ENCODE results near the gene KRTAP22-2. TPM values are rescaled to one million over a fixed set of nuclear protein-coding genes. Genes with fewer than 3 reads are reported as not detected.

The KRTAP22-2 gene
- total RNA-seq, 2 experiments from 2014 or later, result not detected

DNA sequence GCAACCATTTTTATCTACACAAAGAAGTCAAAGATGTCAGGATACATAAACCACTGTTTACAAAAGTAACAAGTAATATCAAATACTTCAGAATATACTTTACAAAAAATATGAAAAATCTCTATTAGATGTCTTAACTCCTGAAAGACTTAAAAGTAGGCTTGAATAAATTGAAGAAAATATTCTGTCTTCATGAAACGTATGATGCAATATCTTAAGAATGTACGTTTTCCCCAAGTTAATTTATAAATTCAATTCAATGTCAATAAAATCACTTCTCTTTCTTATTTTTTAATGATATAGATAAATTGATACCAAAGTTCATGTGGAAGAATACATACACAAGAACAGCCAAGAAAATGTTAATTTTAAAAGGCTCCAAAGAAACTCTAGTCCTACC, 35.1 kb downstream of the KRTAP22-2 start:
- DNase-seq, result no peak
- H3K27me3 Mint-ChIP-seq (ENCODE audit: low read depth), result no peaks in the 10 kb centered on the region
- no peaks in the 10 kb centered on the region for H3K4me1 Mint-ChIP-seq (ENCODE audit: low read depth)
- intact Hi-C loops (cut with micrococcal nuclease), result no loop called here
- no peak overlapping the region for H3K4me3 Mint-ChIP-seq
- no peak overlapping the region for H3K27ac Mint-ChIP-seq
- H3K36me3 Mint-ChIP-seq (ENCODE audit: low read depth), result no peaks in the 10 kb centered on the region
- CTCF ChIA-PET, result no interaction called here
- H3K9me3 Mint-ChIP-seq, result peaks cover 4% of the 10 kb centered on the region

DNA sequence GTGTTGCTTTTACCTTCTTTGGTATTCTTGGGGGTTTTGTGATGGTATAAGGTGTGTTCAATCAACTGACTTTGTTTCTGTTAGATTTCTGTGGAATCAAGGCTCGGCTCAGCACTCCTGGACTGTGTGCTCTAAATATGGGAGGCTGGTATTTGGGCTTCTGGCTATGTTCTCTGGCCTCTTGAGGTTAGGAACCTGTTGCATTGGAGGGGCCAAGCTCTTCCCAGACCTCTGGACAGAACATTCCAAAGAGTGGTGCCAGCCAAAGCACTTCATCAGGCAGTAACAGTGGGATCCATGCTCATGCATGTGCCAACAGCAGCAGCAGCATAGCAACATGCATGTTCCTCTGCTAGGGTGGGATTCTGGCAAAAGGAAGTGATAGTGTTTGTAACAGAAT, 37.4 kb downstream of the KRTAP22-2 start:
- Mint-ChIP-seq H3K4me1 (ENCODE audit: low read depth) (no peaks in the 10 kb centered on the region), H3K9me3 (peaks cover 4% of the 10 kb centered on the region), H3K27me3 (ENCODE audit: low read depth) (no peaks in the 10 kb centered on the region), H3K27ac (no peak overlapping the region), H3K36me3 (ENCODE audit: low read depth) (no peaks in the 10 kb centered on the region), H3K4me3 (no peak overlapping the region)
- no peak for DNase-seq
- CTCF ChIA-PET, result no interaction called here
- intact Hi-C loops (cut with micrococcal nuclease), result no loop called here

- no peak within 1 kb of the TSS for H3K27ac Mint-ChIP-seq
- intact Hi-C loops (cut with micrococcal nuclease), result no loop called here
- H3K4me3 Mint-ChIP-seq, result no peak within 1 kb of the TSS
- peaks cover 2% of the 10 kb centered on the region for H3K9me3 Mint-ChIP-seq
- CTCF ChIA-PET, result no interaction called here
- H3K4me1 Mint-ChIP-seq (ENCODE audit: low read depth), result no peaks in the 10 kb centered on the region
- H3K36me3 Mint-ChIP-seq (ENCODE audit: low read depth), result no peaks in the 10 kb centered on the region
- no peak for DNase-seq
- H3K27me3 Mint-ChIP-seq (ENCODE audit: low read depth), result no peaks in the 10 kb centered on the region
Observed at GRCh38 chr21:30541764-30542163, 48.4 kb downstream of the KRTAP22-2 start, which contains the start of gene KRTAP19-6. TSS of gene KRTAP19-6 (minus strand) at chr21:30541864. CDS start at chr21:30541833, 31 bp downstream.

Other genes starting within 250 kb of the KRTAP22-2 start
- gene KRTAP23-1, start 241.8 kb downstream of the KRTAP22-2 start, total RNA-seq, result not detected
- gene KRTAP13-2, start 218.1 kb downstream of the KRTAP22-2 start, total RNA-seq, result not detected
- gene KRTAP13-1, start 194.4 kb downstream of the KRTAP22-2 start, total RNA-seq, result not detected
- not detected for gene KRTAP13-3, start 164.5 kb downstream of the KRTAP22-2 start, total RNA-seq
- not detected for gene KRTAP13-4, start 160.2 kb downstream of the KRTAP22-2 start, total RNA-seq
- not detected for gene KRTAP15-1, start 150.1 kb downstream of the KRTAP22-2 start, total RNA-seq
- gene KRTAP19-1, start 110.0 kb downstream of the KRTAP22-2 start, total RNA-seq, result not detected
- gene KRTAP19-2, start 103.0 kb downstream of the KRTAP22-2 start, total RNA-seq, result not detected
- gene KRTAP19-3, start 98.4 kb downstream of the KRTAP22-2 start, total RNA-seq, result not detected
- not detected for gene KRTAP19-4, start 93.2 kb downstream of the KRTAP22-2 start, total RNA-seq
- gene KRTAP19-5, start 88.3 kb downstream of the KRTAP22-2 start, total RNA-seq, result not detected
- not detected for gene KRTAP19-6, start 48.5 kb downstream of the KRTAP22-2 start, total RNA-seq
- not detected for gene KRTAP19-7, start 29.1 kb downstream of the KRTAP22-2 start, total RNA-seq
- gene KRTAP6-3, start 2.0 kb upstream of the KRTAP22-2 start, total RNA-seq, result not detected
- not detected for gene KRTAP6-2, start 8.5 kb upstream of the KRTAP22-2 start, total RNA-seq
- gene KRTAP22-1, start 10.7 kb upstream of the KRTAP22-2 start, total RNA-seq, result not detected
- not detected for gene KRTAP6-1, start 23.5 kb upstream of the KRTAP22-2 start, total RNA-seq
- gene KRTAP20-1, start 26.0 kb upstream of the KRTAP22-2 start, total RNA-seq, result not detected
- gene KRTAP20-4, start 30.2 kb upstream of the KRTAP22-2 start, total RNA-seq, result not detected
- gene KRTAP20-2, start 44.8 kb upstream of the KRTAP22-2 start, total RNA-seq, result not detected
- not detected for gene KRTAP20-3, start 52.5 kb upstream of the KRTAP22-2 start, total RNA-seq
- not detected for gene KRTAP21-3, start 128.4 kb upstream of the KRTAP22-2 start, total RNA-seq
- gene KRTAP21-2, start 156.9 kb upstream of the KRTAP22-2 start, total RNA-seq, result not detected
- not detected for gene KRTAP21-1, start 165.0 kb upstream of the KRTAP22-2 start, total RNA-seq
- gene KRTAP8-1, start 222.9 kb upstream of the KRTAP22-2 start, total RNA-seq, result not detected
- not detected for gene KRTAP7-1, start 239.4 kb upstream of the KRTAP22-2 start, total RNA-seq